Measurements from ENCODE around the gene FJX1. TPM values are rescaled to one million over a fixed set of nuclear protein-coding genes. Genes with fewer than 3 reads are reported as not detected.

The FJX1 gene
- polyA plus RNA-seq (ENCODE audit: insufficient read depth in 1 of 5, insufficient read length in 5 of 5, low replicate concordance in 1 of 5), result 1 to 10 TPM; 3.6 to 5.9 (median 5.4) TPM
- long read RNA-seq, donor 1, transcript FJX1-201 (1 exons, 2,450 nt), result major isoform, 5 of 5 reads
- long read RNA-seq, donor 1, partial matches to known transcripts, result 0 of 5 reads
- long read RNA-seq, donor 1, other reads (novel, unspliced or antisense), result 0 of 5 reads
- long read RNA-seq, donor 2, transcript FJX1-201 (1 exons, 2,450 nt), result major isoform, 6 of 6 reads
- long read RNA-seq, donor 2, partial matches to known transcripts, result 0 of 6 reads
- long read RNA-seq, donor 2, other reads (novel, unspliced or antisense), result 0 of 6 reads
- long read RNA-seq, donor 3, transcript FJX1-201 (1 exons, 2,450 nt), result major isoform, 18 of 18 reads
- long read RNA-seq, donor 3, partial matches to known transcripts, result 0 of 18 reads
- long read RNA-seq, donor 3, other reads (novel, unspliced or antisense), result 0 of 18 reads
- long read RNA-seq, donor 4, partial matches to known transcripts, result 0 of 4 reads
- long read RNA-seq, donor 4, other reads (novel, unspliced or antisense), result 0 of 4 reads
- long read RNA-seq, donor 5, transcript FJX1-201 (1 exons, 2,450 nt), result major isoform, 7 of 7 reads
- long read RNA-seq, donor 5, partial matches to known transcripts, result 0 of 7 reads
- long read RNA-seq, donor 5, other reads (novel, unspliced or antisense), result 0 of 7 reads
- long read RNA-seq, donor 6, transcript FJX1-201 (1 exons, 2,450 nt), result major isoform, 8 of 8 reads
- long read RNA-seq, donor 6, partial matches to known transcripts, result 0 of 8 reads
- long read RNA-seq, donor 6, other reads (novel, unspliced or antisense), result 0 of 8 reads
- long read RNA-seq, donor 7, transcript FJX1-201 (1 exons, 2,450 nt), result major isoform, 6 of 6 reads
- long read RNA-seq, donor 7, partial matches to known transcripts, result 0 of 6 reads
- long read RNA-seq, donor 7, other reads (novel, unspliced or antisense), result 0 of 6 reads
- long read RNA-seq, donor 8, partial matches to known transcripts, result 0 of 4 reads
- long read RNA-seq, donor 8, other reads (novel, unspliced or antisense), result 0 of 4 reads

GRCh38 chr11:35617687-35618496 is at the start of gene FJX1:
Gene FJX1, plus strand, starts transcription at chr11:35618460. Its CDS starts 177 bp downstream, at chr11:35618637.
- DNase-seq, result peak; percentile 57 to 70

- no peak for DNase-seq
Measured at GRCh38 chr11:35571696-35572095, 46.6 kb upstream of the FJX1 start.

GRCh38 chr11:35579557-35580396 is 38.5 kb upstream of the FJX1 start:
- DNase-seq, result no peak

- no peak for DNase-seq
Measured at GRCh38 chr11:35580397-35580781, 37.9 kb upstream of the FJX1 start.

- DNase-seq, result no peak
Measured at GRCh38 chr11:35582033-35582432, 36.2 kb upstream of the FJX1 start.

GRCh38 chr11:35583126-35583525 is 35.1 kb upstream of the FJX1 start:
- DNase-seq, result no peak

GRCh38 chr11:35583843-35584242 is 34.4 kb upstream of the FJX1 start:
- no peak for DNase-seq

GRCh38 chr11:35584321-35584720 is 33.9 kb upstream of the FJX1 start:
- no peak for DNase-seq

GRCh38 chr11:35585416-35585815 is 32.8 kb upstream of the FJX1 start:
- no peak for DNase-seq

- DNase-seq, result no peak
Measured at GRCh38 chr11:35586222-35586621, 32.0 kb upstream of the FJX1 start.

GRCh38 chr11:35587972-35588371 is 30.3 kb upstream of the FJX1 start:
- DNase-seq, result no peak

GRCh38 chr11:35588627-35589026 is 29.6 kb upstream of the FJX1 start:
- DNase-seq, result no peak

- DNase-seq, result no peak
Measured at GRCh38 chr11:35589281-35589680, 29.0 kb upstream of the FJX1 start.

GRCh38 chr11:35590412-35590811 is 27.8 kb upstream of the FJX1 start:
- DNase-seq, result no peak

GRCh38 chr11:35593143-35593542 is 25.1 kb upstream of the FJX1 start:
- DNase-seq, result no peak

GRCh38 chr11:35594680-35595079 is 23.6 kb upstream of the FJX1 start:
- no peak for DNase-seq

GRCh38 chr11:35598254-35599125 is 19.8 kb upstream of the FJX1 start:
- no peak for DNase-seq

GRCh38 chr11:35600331-35600838 is 17.9 kb upstream of the FJX1 start:
- no peak for DNase-seq

- no peak for DNase-seq
Measured at GRCh38 chr11:35602160-35602793, 16.0 kb upstream of the FJX1 start.

Measured in right lung (tissue), 10 donors.